HG02840 (cell line): ENCODE data around the gene MT1A.
"Not testable (repeated sequence)": the region's sequence is repeated elsewhere in the genome, so short reads cannot be mapped to it uniquely, and the experiment has no call there.

Source experiments
- ATAC-seq: cut with Tn5 transposase; IDR thresholded peaks from one replicate; pipeline ENCODE4 v1.9.1; 2021; ENCODE audit warnings: mild to moderate bottlenecking, moderate library complexity, moderate number of reproducible peaks; ENCODE audit not compliant: unreplicated experiment, low FRiP score

Gene MT1A

GRCh38 chr16:56651586-56651985, 13.1 kb downstream of the MT1A start, which contains the start of gene MT1B:
TSS of gene MT1B (plus strand) at chr16:56651886. CDS start at chr16:56651954, 68 bp downstream.
- ATAC-seq: no peak

DNA sequence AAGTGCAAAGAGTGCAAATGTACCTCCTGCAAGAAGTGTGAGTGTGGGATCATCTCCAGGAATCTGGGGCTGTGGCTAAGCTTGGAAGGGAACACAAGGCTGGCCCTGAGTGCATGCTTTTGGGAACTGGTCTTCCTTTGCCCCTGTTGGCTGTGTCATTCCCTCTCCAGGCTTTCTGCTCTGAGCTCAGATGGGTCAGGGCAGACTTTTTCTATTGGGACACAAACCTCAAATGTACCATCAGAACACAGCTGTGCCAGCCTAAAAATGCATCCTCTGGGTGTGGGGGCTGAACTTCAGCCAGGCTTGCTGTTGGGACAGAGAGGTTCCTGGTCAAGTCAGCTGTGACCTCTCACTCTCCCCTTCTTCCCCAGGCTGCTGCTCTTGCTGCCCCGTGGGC, 14.1 kb downstream of the MT1A start:
- no peak for ATAC-seq

DNA sequence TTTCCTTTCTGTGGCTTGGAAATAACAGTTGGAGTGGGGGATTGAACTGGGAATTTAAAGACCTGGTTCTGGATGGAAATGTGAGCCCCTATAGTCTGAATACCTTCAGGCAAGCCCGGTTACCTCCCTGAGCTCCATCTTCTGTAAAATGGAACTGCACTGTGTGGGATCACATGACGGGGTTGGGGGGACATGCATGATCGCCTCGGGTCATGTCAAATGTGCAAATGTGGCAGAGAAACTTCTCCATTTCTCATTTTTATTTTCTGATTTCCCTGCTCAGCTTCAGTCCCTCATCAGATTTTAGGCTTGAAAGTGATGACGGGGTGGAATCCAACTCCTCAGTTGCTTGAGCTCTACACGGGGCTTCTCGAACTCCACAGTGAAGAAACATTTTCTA, 14.8 kb downstream of the MT1A start:
- no peak for ATAC-seq

GRCh38 chr16:56657555-56658326, 19.3 kb downstream of the MT1A start, which contains the start of gene MT1F:
TSS of gene MT1F (plus strand) at chr16:56657959. CDS start at chr16:56658059, 100 bp downstream.
- no peak for ATAC-seq

GRCh38 chr16:56658327-56658875, 19.9 kb downstream of the MT1A start:
- ATAC-seq: no peak

DNA sequence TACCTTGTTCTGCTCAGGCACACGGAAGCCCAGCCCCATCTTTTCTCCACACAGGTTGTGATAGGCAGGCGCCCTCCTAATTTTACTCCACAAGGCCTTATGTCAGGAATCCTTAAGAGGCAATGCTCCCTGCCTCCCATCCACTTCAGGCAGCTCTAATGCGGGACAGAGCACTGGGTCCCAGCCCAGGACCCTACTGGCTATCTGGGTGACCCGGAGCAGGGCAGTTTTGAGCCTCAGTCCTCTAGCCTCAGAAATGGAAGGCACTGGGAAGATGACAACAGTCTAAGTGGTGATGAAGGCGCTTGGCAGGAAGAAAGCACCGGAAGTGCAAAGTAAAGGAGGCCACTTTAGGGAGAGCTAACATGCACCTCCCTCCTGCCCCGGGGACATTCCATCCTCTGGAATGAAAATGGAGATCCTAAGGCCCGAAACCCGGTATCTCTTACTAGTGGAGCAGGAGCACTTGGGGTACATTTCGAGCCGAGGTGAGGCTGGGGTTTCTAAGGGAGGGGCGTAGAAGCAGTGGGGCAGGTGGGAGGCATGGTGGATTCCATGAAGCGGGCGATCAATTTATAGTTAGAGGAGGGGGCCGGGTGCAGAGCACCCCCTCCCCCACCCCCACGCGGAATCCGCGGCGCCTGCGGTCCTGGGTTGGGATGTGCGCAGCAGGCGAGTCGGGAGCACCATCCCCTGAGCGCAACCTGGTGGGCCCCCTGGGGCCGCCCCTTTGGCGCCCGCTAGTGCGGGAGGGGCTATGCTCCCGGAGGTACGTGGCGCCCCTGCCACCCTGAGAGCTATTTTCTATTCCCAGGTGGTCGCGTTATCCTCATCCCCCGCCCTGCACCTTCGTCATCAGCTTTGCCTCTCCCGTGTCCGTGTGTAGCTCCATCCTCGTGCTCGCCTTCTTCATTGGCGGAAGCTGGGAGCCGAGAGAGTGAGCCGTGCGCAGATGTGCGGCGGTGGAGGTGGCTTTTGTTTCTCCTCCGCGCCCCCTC, 24.2 kb downstream of the MT1A start:
- no peak for ATAC-seq

DNA sequence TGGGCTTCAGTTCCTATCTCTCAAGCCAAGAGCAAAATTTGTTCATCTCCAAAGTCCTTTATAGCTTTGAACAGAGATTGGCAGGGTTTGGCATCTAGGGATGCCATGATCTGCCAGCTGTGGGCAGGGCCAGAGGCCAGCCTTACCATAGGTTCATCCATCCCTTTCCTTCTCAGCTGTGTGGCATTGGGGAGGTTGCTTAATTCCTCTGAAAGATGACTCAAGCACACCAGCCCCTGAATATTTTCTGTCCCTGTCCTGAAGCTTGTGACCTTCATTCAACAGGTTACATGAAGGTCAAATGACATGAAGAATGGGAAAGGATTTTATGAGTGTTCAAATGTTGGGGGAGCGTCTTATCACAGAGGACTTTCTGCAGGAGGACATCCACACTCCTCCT, 26.0 kb downstream of the MT1A start:
- ATAC-seq: no peak

GRCh38 chr16:56665286-56666261, 27.1 kb downstream of the MT1A start:
- not testable (repeated sequence) for ATAC-seq

- ATAC-seq: no peak
Observed at GRCh38 chr16:56667581-56668571, 29.4 kb downstream of the MT1A start, which contains the start of gene MT1G. TSS of gene MT1G (minus strand) at chr16:56668065. CDS start at chr16:56667993, 72 bp downstream.

DNA sequence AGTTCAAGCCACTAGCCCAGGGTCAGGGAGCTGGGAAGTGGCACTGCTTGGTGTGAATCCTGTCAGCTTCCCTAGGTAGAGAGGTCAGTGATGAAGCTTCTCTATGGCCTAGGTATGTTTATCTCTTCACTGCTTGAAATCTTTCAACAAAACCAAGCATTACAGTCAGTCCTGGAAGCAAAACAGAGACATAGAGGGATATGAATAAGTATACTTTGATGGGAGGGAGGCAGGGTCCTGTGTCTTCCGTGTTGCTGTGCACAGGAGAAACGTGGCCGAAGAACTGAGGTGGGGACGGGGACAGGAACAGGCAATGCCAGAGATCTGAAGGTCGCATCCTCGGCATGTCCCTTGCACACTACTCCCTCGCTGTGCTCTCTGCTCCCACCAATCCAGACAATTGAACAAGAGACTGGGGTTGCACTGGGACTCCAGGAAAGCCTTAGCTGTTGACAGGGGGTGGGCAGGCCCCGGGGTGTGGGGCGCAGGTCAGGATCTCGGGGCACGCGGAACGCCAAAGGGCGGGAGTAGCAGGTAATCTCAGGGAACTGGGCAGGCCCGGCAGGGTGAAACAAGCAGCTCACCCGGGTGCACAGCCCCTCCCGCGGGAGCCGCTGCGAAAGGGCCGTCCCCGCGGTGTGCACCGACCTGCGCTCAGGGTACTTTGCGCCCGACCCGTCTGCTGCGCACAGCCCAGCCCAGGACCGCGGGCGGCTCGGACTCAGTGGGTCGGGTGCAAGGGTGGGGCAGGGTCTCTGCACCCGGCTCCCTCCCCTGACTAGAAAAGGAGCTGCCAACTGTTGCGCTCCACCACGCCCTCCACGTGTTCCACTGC, 30.8 kb downstream of the MT1A start, which contains the start of gene MT1H:
Gene MT1H (plus strand): TSS at position 810 of the 835 bp plus-strand sequence. CDS start 71 bp downstream, outside the sequence.
- no peak for ATAC-seq

DNA sequence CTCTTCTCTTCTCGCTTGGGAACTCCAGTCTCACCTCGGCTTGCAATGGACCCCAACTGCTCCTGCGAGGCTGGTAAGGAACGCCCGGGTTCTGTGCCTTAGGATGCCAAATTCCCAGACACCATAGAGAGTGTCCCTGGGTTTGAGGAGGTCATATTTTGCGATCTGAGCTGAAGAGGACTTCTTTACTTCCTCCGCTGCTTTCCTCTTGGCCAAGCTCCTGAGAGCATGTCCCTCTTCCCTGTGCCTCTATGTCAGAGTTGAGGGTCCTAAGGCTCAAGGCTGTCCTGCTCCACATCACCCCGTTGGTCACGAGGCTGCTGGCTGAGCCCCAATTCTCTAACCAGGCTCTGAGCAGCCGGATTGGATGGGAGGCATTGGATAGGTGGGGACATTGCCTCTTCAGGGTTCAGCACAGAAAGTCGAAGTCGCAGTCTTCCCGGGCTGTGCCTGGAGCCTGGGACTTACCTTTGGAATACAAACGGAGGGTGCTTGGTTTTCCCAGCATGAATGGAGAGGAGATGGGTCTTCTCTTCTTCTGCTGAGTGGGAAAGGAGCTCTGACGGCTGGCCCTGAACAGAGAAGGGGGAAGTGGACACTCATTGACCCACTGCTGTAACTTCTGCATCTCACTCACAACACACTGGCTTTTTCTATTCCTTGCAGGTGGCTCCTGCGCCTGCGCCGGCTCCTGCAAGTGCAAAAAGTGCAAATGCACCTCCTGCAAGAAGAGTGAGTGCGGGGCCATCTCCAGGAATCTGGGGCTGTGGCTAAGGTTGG, 31.6 kb downstream of the MT1A start:
- no peak for ATAC-seq

GRCh38 chr16:56670620-56670934, 32.1 kb downstream of the MT1A start:
- no peak for ATAC-seq

- ATAC-seq: not testable (repeated sequence)
Observed at GRCh38 chr16:56671691-56672090, 33.2 kb downstream of the MT1A start.

- not testable (repeated sequence) for ATAC-seq
Observed at GRCh38 chr16:56672171-56672570, 33.7 kb downstream of the MT1A start.

GRCh38 chr16:56672761-56673536, 34.5 kb downstream of the MT1A start:
- no peak for ATAC-seq

DNA sequence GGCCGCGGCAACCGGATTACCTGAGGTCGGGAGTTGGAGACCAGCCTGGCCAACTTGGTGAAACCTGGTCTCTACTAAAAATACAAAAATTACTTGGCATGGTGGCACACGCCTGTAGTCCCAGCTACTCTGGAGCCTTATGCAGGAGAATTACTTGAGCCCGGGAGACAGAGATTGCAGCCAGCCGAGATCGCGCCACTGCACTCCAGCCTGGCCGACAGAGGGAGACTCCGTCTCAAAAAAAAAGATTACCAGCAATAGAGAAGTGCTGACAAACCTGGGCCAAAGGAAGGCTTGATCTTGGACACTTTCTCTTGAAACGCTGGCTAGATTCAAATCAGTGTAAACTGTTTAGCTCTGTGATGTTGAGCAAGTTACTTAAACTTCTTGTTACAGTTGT, 35.5 kb downstream of the MT1A start:
- no peak for ATAC-seq
